MG63 (cell line): ENCODE measurements around the gene NFKB2. TPM values are rescaled to one million over a fixed set of nuclear protein-coding genes. Genes with fewer than 3 reads are reported as not detected.
A peak's percentile ranks its signal among the peaks of the same experiment; 100 is the strongest.

Source experiments
- DNase-seq: peaks from one replicate; pipeline ENCODE4 v3.0.0-alpha.2; 2020
- H3K27me3 ChIP-seq: fragments of 250-450 bp; sonication (Bioruptor Pico); 2 replicates; pipeline ENCODE4 v1.5.1; 2020; ENCODE audit warnings: mild to moderate bottlenecking, moderate library complexity
- H3K36me3 ChIP-seq: fragments of 250-450 bp; sonication (Bioruptor Pico); 2 replicates; pipeline ENCODE4 v1.5.1; 2020; ENCODE audit warnings: mild to moderate bottlenecking, moderate library complexity
- H3K4me3 ChIP-seq: fragments of 250-450 bp; sonication (Bioruptor Pico); 2 replicates; pipeline ENCODE4 v1.5.1; 2020; ENCODE audit warnings: mild to moderate bottlenecking, moderate library complexity
- H3K9me3 ChIP-seq: fragments of 250-450 bp; sonication (Bioruptor Pico); 2 replicates; pipeline ENCODE4 v1.5.1; 2020; ENCODE audit warnings: mild to moderate bottlenecking, moderate library complexity
- total RNA-seq: library from RNA; depleted of rRNA; stranded (reverse); fragments of >200 nt; shearing (Covaris generic); gene quantifications from 2 replicates; pipeline ENCODE4 v1.2.3, GENCODE V29; 2014; ENCODE audit warnings: low replicate concordance; rRNA removed

The NFKB2 gene
- 15.8 and 22.7 TPM in 2 replicates for total RNA-seq

GRCh38 chr10:102395400-102396316 lies at the start of gene NFKB2:
TSS of gene NFKB2 (plus strand) at chr10:102395705. CDS start at chr10:102395960, 255 bp downstream.
- peak; percentile 86 for DNase-seq
- H3K27me3 ChIP-seq: no peaks in the 10 kb centered on the region
- H3K4me3 ChIP-seq: peak within 1 kb of the TSS; percentile 66
- H3K36me3 ChIP-seq: peaks cover 25% of the 10 kb centered on the region
- no peaks in the 10 kb centered on the region for H3K9me3 ChIP-seq

- DNase-seq: peak; percentile 35
- peaks cover 31% of the 10 kb centered on the region for H3K36me3 ChIP-seq
Measured at GRCh38 chr10:102347236-102347828, 48.2 kb upstream of the NFKB2 start.

DNA sequence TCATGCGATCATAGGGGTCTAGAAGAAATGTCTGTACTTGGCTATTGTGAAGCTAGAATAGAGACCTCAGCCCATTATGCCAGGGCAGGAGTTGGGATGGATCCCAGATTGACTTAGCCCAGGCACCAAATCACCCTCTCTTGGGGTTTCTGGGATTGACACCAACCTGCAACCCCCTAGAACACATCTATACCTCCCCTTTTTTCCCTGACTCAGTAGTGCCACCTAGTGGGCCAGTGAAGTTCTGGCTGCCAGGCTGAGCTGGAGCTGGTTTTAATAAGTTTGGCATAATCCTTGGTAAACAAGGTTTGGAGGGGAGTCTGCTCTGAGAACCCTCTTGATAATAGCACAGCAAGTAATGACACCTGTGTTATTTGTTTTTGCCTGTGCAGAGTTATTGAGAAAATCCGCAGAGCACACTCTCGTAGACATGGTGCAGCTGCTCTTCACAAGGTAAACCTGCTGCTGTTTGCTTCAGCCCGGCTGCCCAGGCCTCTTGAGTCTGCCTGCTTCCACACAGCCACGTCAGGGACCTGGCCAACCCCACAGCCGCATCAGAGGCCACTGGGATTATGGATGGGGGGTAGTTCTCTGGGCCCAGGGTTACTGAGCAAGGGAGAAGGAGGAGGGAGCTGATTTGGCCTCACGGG lies 43.3 kb upstream of the NFKB2 start:
- H3K27me3 ChIP-seq: no peaks in the 10 kb centered on the region
- H3K36me3 ChIP-seq: peaks cover 47% of the 10 kb centered on the region
- no peak overlapping the region for H3K4me3 ChIP-seq
- no peaks in the 10 kb centered on the region for H3K9me3 ChIP-seq
- DNase-seq: peak; percentile 38

More at GRCh38 chr10:102347236-102347828, 48.2 kb upstream of the NFKB2 start:
- Histone ChIP-seq H3K27me3 (no peaks in the 10 kb centered on the region), H3K4me3 (no peak overlapping the region), H3K9me3 (no peaks in the 10 kb centered on the region)

- H3K36me3 ChIP-seq: peaks cover 58% of the 10 kb centered on the region
- H3K9me3 ChIP-seq: no peaks in the 10 kb centered on the region
- H3K4me3 ChIP-seq: no peak overlapping the region
- DNase-seq: no peak
- H3K27me3 ChIP-seq: no peaks in the 10 kb centered on the region
Measured at GRCh38 chr10:102354451-102354850, 41.1 kb upstream of the NFKB2 start.

GRCh38 chr10:102358712-102359382 lies 36.7 kb upstream of the NFKB2 start:
- no peaks in the 10 kb centered on the region for H3K9me3 ChIP-seq
- H3K4me3 ChIP-seq: no peak overlapping the region
- DNase-seq: no peak
- no peaks in the 10 kb centered on the region for H3K27me3 ChIP-seq
- H3K36me3 ChIP-seq: peaks cover 58% of the 10 kb centered on the region

DNA sequence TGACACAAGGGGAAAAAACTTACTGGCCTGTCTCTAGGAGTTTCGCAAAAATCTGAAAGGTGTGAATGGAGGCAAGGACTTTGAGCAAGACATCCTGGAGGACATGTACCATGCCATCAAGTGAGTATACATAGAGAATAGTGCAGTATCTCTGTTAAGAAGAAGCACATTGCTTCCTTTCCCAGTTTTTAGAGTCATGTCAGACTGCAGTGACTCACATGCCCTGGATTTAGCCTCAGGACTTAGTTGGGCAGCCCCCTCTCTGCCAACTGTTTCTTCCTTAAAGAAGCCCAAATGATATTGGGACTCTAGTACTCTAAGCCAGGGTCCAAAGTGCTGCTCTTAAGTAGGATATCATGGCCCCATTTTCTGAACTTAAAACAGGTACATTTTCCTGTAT lies 28.1 kb upstream of the NFKB2 start:
- H3K4me3 ChIP-seq: no peak overlapping the region
- no peaks in the 10 kb centered on the region for H3K9me3 ChIP-seq
- no peaks in the 10 kb centered on the region for H3K27me3 ChIP-seq
- peaks cover 58% of the 10 kb centered on the region for H3K36me3 ChIP-seq
- no peak for DNase-seq

DNA sequence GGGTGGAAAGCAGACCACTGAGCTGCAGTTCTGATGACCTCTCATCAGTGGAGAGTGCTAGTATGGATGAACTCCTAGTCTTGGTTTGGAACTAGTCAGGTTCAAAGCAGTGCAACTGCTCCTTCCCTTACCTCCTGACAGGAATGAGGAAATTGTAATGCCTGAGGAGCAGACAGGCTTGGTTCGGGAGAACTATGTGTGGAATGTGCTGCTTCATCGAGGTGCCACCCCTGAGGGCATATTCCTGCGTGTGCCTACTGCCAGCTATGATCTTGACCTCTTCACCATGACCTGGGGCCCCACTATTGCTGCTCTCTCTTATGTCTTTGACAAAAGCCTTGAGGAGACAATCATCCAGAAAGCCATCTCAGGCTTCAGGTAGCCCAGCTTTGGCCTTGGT lies 27.4 kb upstream of the NFKB2 start:
- peaks cover 63% of the 10 kb centered on the region for H3K36me3 ChIP-seq
- H3K27me3 ChIP-seq: no peaks in the 10 kb centered on the region
- no peaks in the 10 kb centered on the region for H3K9me3 ChIP-seq
- no peak overlapping the region for H3K4me3 ChIP-seq
- no peak for DNase-seq

GRCh38 chr10:102371295-102371694 lies 24.2 kb upstream of the NFKB2 start:
- Histone ChIP-seq H3K27me3 (no peaks in the 10 kb centered on the region), H3K9me3 (no peaks in the 10 kb centered on the region), H3K4me3 (no peak overlapping the region), H3K36me3 (peaks cover 64% of the 10 kb centered on the region)
- no peak for DNase-seq

DNA sequence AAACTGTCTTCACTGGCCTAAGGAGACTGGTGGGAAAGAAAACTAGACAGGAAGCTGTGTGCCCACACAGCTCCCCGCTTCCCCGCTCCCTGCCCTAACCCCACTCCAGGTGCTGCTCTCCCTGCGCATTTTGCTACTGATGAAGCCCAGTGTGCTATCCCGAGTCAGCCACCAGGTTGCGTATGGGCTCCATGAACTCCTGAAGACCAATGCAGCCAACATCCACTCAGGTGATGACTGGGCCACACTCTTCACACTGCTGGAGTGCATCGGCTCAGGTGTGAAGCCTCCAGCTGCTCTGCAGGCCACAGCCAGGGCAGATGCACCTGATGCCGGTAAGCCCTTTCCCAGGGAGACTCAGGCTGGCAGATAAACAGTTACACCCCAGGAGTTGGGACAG lies 20.3 kb upstream of the NFKB2 start:
- H3K36me3 ChIP-seq: peaks cover 47% of the 10 kb centered on the region
- DNase-seq: no peak
- no peaks in the 10 kb centered on the region for H3K9me3 ChIP-seq
- H3K4me3 ChIP-seq: no peak overlapping the region
- no peaks in the 10 kb centered on the region for H3K27me3 ChIP-seq

- Histone ChIP-seq H3K27me3 (no peaks in the 10 kb centered on the region), H3K4me3 (no peak overlapping the region), H3K36me3 (peaks cover 41% of the 10 kb centered on the region), H3K9me3 (no peaks in the 10 kb centered on the region)
- DNase-seq: no peak
Measured at GRCh38 chr10:102375867-102376266, 19.6 kb upstream of the NFKB2 start.

- Histone ChIP-seq H3K9me3 (no peaks in the 10 kb centered on the region), H3K36me3 (peaks cover 34% of the 10 kb centered on the region), H3K4me3 (no peak overlapping the region), H3K27me3 (no peaks in the 10 kb centered on the region)
- no peak for DNase-seq
Measured at GRCh38 chr10:102376901-102377300, 18.6 kb upstream of the NFKB2 start.

DNA sequence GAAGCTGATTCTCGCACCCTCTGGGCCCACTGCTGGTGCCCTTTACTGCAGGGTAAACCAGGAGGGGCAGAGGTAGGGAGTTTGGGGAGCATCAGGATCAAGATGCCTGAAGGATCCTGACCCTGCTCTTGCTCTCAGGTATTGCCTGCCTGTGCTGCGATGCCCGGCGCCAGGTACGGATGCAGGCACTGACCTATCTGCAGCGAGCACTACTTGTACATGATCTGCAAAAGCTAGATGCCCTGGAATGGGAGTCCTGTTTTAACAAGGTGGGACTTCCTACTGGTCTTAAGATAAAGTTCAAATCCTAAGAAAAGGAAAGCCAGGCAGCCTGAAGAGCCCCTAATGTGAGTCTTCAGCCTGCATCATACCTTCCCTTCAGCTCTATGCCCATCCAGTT lies 16.1 kb upstream of the NFKB2 start:
- no peak for DNase-seq
- no peaks in the 10 kb centered on the region for H3K27me3 ChIP-seq
- peaks cover 19% of the 10 kb centered on the region for H3K36me3 ChIP-seq
- no peaks in the 10 kb centered on the region for H3K9me3 ChIP-seq
- no peak overlapping the region for H3K4me3 ChIP-seq

GRCh38 chr10:102381983-102382382 lies 13.5 kb upstream of the NFKB2 start:
- no peak for DNase-seq
- no peak overlapping the region for H3K4me3 ChIP-seq
- H3K36me3 ChIP-seq: peaks cover 7% of the 10 kb centered on the region
- no peaks in the 10 kb centered on the region for H3K9me3 ChIP-seq
- no peaks in the 10 kb centered on the region for H3K27me3 ChIP-seq

GRCh38 chr10:102382871-102383270 lies 12.6 kb upstream of the NFKB2 start:
- Histone ChIP-seq H3K4me3 (no peak overlapping the region), H3K9me3 (no peaks in the 10 kb centered on the region), H3K36me3 (peaks cover 2% of the 10 kb centered on the region), H3K27me3 (no peaks in the 10 kb centered on the region)
- DNase-seq: no peak

GRCh38 chr10:102384053-102384452 lies 11.5 kb upstream of the NFKB2 start:
- Histone ChIP-seq H3K4me3 (no peak overlapping the region), H3K27me3 (no peaks in the 10 kb centered on the region), H3K9me3 (no peaks in the 10 kb centered on the region), H3K36me3 (no peaks in the 10 kb centered on the region; the same call in 1 of the 2 replicates)
- no peak for DNase-seq

DNA sequence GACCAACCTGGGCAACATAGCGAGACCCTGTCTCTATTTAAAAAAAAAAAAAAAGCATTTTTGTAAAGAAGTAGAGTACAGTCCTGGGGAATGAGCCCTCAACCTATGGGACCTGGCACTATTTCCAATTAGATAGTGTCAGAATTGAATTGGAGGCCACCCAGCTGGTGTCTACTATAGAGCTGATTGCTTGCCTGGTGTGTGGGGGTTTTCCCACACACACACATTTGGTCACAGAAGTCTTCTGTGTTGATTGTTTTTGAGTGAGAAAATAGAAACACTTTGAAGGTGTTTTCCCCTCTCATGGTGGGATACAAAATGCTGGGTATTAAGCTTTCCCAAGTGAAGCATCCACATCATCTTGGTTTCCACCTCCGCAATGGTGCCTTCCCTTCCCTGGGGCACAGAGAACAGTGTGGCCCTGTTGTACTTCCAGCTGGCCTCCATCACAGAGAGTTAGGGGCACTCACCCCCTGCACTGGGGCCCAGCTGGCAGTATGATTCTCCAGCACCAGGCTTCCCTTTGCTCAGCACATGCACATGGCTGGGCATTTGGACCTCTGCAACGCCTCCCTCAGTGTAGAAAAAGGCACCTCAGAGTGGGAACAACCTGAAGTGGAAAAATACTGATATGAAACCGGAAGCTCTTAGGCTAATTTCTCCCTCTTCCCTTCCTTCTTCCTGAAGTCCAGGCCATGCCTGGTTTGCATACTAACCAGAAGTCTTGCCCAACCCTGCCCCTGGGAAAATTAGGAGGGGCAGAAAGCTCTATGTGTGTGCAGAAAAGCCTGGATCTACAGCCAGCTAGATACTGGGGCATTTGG lies 10.7 kb upstream of the NFKB2 start:
- DNase-seq: no peak
- H3K27me3 ChIP-seq: no peaks in the 10 kb centered on the region; the same call in 1 of the 2 replicates

More for the DNA sequence above, 10.7 kb upstream of the NFKB2 start:
- H3K4me3 ChIP-seq: no peak overlapping the region
- H3K36me3 ChIP-seq: no peaks in the 10 kb centered on the region
- no peaks in the 10 kb centered on the region for H3K9me3 ChIP-seq
